ENCODE results near the gene ACOT7. TPM values are rescaled to one million over a fixed set of nuclear protein-coding genes. Genes with fewer than 3 reads are reported as not detected.
"Not testable (repeated sequence)": the region's sequence is repeated elsewhere in the genome, so short reads cannot be mapped to it uniquely, and the experiment has no call there.

Gene ACOT7
- total RNA-seq, 1 donor from 2014 or later: 38.8 TPM

DNA sequence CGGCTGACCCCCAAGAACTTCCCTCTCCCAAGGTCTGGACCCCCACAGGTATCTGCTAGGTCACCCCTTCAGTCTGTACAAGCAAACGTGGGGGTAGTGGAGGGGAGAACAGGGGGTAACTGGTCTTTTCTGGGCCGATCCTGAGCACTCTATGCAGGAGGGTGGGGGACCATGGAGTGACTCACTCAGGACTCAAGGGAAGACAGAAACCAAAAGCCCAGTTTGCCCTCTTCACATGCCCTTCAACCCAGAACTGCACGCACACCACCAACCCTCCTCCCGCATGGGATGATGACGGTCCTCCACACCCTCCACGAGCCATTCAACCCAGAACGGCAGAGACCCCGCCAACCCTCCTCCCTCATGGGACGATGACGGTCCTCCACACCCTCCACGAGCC is 79.1 kb downstream of the ACOT7 start:
- DNase-seq (ENCODE audit: extremely low spot score in 2 of 2): no peak
- no peaks in the 10 kb centered on the region for H3K9me3 ChIP-seq
- intact Hi-C loops (cut with DNase I): no loop called here
- no peaks in the 10 kb centered on the region for H3K36me3 ChIP-seq
- no peaks in the 10 kb centered on the region for H3K27me3 ChIP-seq
- H3K27ac ChIP-seq: no peak overlapping the region
- TF ChIP-seq, protein P1, sequence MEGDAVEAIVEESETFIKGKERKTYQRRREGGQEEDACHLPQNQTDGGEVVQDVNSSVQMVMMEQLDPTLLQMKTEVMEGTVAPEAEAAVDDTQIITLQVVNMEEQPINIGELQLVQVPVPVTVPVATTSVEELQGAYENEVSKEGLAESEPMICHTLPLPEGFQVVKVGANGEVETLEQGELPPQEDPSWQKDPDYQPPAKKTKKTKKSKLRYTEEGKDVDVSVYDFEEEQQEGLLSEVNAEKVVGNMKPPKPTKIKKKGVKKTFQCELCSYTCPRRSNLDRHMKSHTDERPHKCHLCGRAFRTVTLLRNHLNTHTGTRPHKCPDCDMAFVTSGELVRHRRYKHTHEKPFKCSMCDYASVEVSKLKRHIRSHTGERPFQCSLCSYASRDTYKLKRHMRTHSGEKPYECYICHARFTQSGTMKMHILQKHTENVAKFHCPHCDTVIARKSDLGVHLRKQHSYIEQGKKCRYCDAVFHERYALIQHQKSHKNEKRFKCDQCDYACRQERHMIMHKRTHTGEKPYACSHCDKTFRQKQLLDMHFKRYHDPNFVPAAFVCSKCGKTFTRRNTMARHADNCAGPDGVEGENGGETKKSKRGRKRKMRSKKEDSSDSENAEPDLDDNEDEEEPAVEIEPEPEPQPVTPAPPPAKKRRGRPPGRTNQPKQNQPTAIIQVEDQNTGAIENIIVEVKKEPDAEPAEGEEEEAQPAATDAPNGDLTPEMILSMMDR (IDR thresholded peaks at IDR 0.05): no peak
- H3K4me3 ChIP-seq: no peak overlapping the region
- peaks cover 14% of the 10 kb centered on the region for H3K4me1 ChIP-seq

DNA sequence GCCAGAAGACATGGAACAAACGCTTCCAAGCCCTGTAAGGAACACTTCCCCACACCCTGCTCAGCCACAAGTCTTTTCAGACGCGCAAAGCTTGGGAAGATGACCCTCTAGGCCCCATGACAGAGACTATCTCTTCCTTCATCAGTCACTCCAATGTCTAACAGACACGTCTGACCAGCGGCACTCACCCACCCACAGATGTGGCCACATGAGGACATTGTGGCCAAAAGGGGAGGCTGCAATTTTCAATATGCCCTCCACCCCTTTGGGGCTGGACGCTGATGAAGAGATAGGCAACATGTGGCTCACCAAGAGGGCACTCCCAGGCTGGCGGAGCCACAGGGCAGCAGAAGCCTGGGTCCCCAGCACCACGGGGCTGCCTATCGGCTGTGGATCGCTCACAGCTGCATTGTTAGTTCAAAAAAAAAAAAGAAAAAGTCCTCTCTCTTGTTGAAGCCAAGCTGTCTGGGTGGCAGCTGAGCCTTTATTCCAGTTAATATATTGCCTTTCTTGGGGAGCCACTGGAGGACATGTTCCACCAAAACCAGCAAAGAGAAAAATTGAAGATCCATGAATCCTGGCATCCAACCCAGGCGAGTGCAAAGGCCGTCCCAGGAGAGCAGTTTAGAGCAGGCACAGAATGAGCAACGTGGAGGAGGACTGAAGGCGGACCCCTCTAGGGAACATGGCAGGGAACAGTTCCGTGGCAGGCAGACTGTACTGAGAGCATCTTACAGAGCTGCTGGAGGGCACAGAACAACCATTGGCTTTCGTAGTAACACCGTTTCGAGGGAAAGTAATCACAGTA is 80.0 kb downstream of the ACOT7 start:
- DNase-seq (ENCODE audit: extremely low spot score in 2 of 2): no peak
- Histone ChIP-seq H3K27ac (no peak overlapping the region), H3K27me3 (no peaks in the 10 kb centered on the region), H3K4me1 (peaks cover 14% of the 10 kb centered on the region), H3K36me3 (no peaks in the 10 kb centered on the region), H3K4me3 (no peak overlapping the region), H3K9me3 (no peaks in the 10 kb centered on the region)
- TF ChIP-seq, protein P1 (IDR thresholded peaks at IDR 0.05): no peak
- TF ChIP-seq POLR2AphosphoS5 (IDR thresholded peaks at IDR 0.05; ENCODE audit: insufficient read depth in 1 of 2, low read depth in 1 of 2) (no peak), POLR2A (IDR thresholded peaks at IDR 0.05) (no peak)
- intact Hi-C loops (cut with DNase I): no loop called here

DNA sequence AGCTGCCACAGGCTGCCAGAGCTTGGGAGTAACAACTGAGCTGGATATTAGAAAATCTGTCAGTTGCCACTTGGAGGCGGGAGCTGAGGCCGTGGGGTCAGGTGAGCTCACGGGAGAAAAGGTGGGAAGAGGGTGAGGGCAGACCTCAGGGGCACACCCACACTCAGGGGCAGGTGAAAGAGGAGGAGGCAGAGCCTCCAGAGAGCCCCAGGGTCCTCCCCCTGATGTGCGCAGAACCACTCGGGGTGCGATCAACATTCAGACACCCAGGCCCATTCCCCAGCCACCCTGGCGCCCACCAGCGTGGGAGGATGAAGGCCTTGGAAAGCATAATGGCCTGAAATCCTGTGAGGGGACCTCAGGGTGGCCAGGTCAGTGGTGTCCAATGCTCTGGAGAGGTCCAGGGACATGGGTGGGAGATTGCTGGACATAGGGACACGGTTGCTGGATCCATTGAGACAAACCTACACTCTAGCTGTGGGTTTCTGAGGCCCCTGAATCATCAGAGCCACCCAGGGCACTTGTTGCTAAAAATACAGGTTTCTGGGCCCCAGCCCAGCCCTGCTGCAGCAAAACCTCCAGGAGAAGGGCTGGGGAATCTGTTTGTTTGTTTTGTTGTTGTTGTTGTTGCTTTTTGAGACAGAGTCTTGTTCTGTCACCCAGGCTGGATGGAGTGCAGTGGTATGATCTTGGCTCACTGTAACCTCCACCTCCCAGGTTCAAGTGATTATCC is 83.3 kb downstream of the ACOT7 start:
- no peaks in the 10 kb centered on the region for H3K36me3 ChIP-seq
- H3K27me3 ChIP-seq: no peaks in the 10 kb centered on the region
- no peak overlapping the region for H3K4me3 ChIP-seq
- intact Hi-C loops (cut with DNase I): no loop called here
- no peak for DNase-seq (ENCODE audit: extremely low spot score in 2 of 2)
- TF ChIP-seq POLR2A (IDR thresholded peaks at IDR 0.05) (no peak), POLR2AphosphoS5 (IDR thresholded peaks at IDR 0.05; ENCODE audit: insufficient read depth in 1 of 2, low read depth in 1 of 2) (no peak)
- H3K9me3 ChIP-seq: no peaks in the 10 kb centered on the region
- no peaks in the 10 kb centered on the region for H3K4me1 ChIP-seq
- no peak overlapping the region for H3K27ac ChIP-seq

DNA sequence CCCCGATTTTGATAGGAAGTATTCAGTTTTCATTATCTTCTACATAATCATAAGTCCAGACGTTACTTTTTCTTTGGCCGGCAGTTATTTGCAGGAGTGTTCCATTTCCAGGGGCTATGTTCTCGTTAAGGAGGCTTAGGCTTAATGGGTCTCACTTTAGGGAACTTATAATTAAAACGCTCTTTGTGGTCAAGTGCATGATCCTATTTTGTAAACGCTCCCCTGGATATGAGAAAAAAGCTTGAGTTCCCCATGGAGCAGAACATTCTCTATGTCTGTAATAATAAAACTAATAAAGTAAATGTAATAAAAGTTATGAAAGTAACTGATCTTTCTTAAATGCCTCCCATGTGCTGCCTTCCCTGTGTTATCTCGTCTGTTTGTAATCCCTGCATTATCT is 84.0 kb downstream of the ACOT7 start:
- Histone ChIP-seq H3K4me3 (no peak overlapping the region), H3K27me3 (no peaks in the 10 kb centered on the region), H3K4me1 (no peaks in the 10 kb centered on the region), H3K9me3 (no peaks in the 10 kb centered on the region), H3K27ac (no peak overlapping the region), H3K36me3 (no peaks in the 10 kb centered on the region)
- DNase-seq (ENCODE audit: extremely low spot score in 2 of 2): no peak
- intact Hi-C loops (cut with DNase I): no loop called here
- TF ChIP-seq, protein P1 (IDR thresholded peaks at IDR 0.05): no peak
- no peak for TF ChIP-seq POLR2A (IDR thresholded peaks at IDR 0.05)
- no peak for TF ChIP-seq POLR2AphosphoS5 (IDR thresholded peaks at IDR 0.05; ENCODE audit: insufficient read depth in 1 of 2, low read depth in 1 of 2)

DNA sequence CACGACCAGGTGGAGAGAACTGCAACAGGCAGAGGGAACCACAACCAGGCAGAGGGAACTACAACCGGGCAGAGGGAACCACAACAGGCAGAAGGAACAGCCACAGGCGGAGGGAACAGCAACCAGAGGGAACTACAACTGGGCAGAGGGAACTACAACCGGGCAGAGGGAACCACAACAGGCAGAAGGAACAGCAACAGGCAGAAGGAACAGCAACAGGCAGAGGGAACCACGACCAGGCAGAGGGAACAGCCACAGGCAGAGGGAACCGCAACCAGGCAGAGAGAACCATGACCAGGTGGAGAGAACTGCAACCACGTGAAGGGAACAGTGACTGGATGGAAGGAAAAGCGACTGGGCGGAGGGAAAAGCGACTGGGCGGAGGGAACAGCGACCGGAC is 85.1 kb downstream of the ACOT7 start:
- H3K27me3 ChIP-seq: no peaks in the 10 kb centered on the region
- DNase-seq (ENCODE audit: extremely low spot score in 2 of 2): no peak
- H3K4me1 ChIP-seq: no peaks in the 10 kb centered on the region
- H3K4me3 ChIP-seq: no peak overlapping the region
- H3K36me3 ChIP-seq: no peaks in the 10 kb centered on the region
- TF ChIP-seq POLR2A (IDR thresholded peaks at IDR 0.05) (no peak), POLR2AphosphoS5 (IDR thresholded peaks at IDR 0.05; ENCODE audit: insufficient read depth in 1 of 2, low read depth in 1 of 2) (no peak)
- TF ChIP-seq, protein P1 (IDR thresholded peaks at IDR 0.05): no peak
- H3K9me3 ChIP-seq: no peaks in the 10 kb centered on the region
- intact Hi-C loops (cut with DNase I): no loop called here
- no peak overlapping the region for H3K27ac ChIP-seq

DNA sequence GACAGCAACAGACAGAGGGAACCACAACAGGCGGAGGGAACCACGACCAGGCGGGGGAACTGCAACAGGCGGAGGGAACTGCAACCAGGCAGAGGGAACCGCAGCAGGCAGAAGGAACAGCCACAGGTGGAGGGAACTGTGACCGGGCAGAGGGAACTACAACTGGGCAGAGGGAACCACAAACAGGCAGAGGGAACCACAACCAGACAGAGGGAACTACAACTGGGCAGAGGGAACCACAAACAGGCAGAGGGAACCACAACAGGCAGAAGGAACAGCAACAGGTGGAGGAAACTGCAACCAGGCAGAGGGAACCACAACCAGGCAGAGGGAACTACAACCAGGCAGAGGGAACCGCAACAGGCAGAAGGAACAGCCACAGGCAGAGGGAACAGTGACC is 85.9 kb downstream of the ACOT7 start:
- DNase-seq (ENCODE audit: extremely low spot score in 2 of 2); H3K27ac ChIP-seq; H3K4me3 ChIP-seq; intact Hi-C loops (cut with DNase I); H3K4me1 ChIP-seq; H3K9me3 ChIP-seq; H3K27me3 ChIP-seq; H3K36me3 ChIP-seq: not testable (repeated sequence)
